K562 (cell line): ENCODE measurements around the gene DOK1. TPM values are rescaled to one million over a fixed set of nuclear protein-coding genes. Genes with fewer than 3 reads are reported as not detected.

Experiments used
- ATF7 ChIP-seq: fragments of 450-650 bp; IDR thresholded peaks from 2 replicates; pipeline ENCODE4 v1.7.1; 2014; ENCODE audit warnings: mild to moderate bottlenecking, moderate library complexity
- CREM ChIP-seq: IDR thresholded peaks from 2 replicates; pipeline ENCODE4 v1.6.1; 2014; ENCODE audit warnings: antibody characterized with exemption, low read depth
- CTBP1 ChIP-seq: fragments of 450-650 bp; IDR thresholded peaks from 2 replicates; pipeline ENCODE4 v1.6.1; 2016; ENCODE audit warnings: borderline replicate concordance
- DIDO1 ChIP-seq: fragments of 450-650 bp; IDR thresholded peaks from 2 replicates; pipeline ENCODE4 v1.6.1; 2016; ENCODE audit warnings: low read depth, missing biosample characterization, missing genetic modification characterization
- HCFC1 ChIP-seq: IDR thresholded peaks from 2 replicates; pipeline ENCODE4 v1.6.1; 2012; ENCODE audit warnings: low read depth, low read length, improper control_type of control experiment
- HMBOX1 ChIP-seq: sonication (generic); IDR thresholded peaks from 2 replicates; pipeline ENCODE4 v1.6.1; 2016
- MXI1 ChIP-seq: IDR thresholded peaks from 2 replicates; pipeline ENCODE4 v1.6.1; 2011; ENCODE audit warnings: low read depth, mild to moderate bottlenecking, improper control_type of control experiment, low read length
- PKNOX1 ChIP-seq: fragments of 450-650 bp; IDR thresholded peaks from 2 replicates; pipeline ENCODE4 v1.6.1; 2016
- ZBTB12 ChIP-seq: fragments of 250-450 bp; sonication (Bioruptor Pico); IDR thresholded peaks from 2 replicates; pipeline ENCODE4 v1.4.0; 2020
- ZBTB9 ChIP-seq: fragments of 450-650 bp; formaldehyde crosslinking; IDR thresholded peaks from 2 replicates; pipeline ENCODE4 v1.4.0; 2020; ENCODE audit warnings: mild to moderate bottlenecking, moderate library complexity
- ZNF174 ChIP-seq: fragments of 250-450 bp; sonication (Bioruptor Pico); IDR thresholded peaks from 2 replicates; pipeline ENCODE4 v1.4.0; 2020; ENCODE audit warnings: mild to moderate bottlenecking
- ZNF239 ChIP-seq: fragments of 250-450 bp; sonication (Bioruptor Pico); IDR thresholded peaks from 2 replicates; pipeline ENCODE4 v1.4.0; 2020; ENCODE audit warnings: mild to moderate bottlenecking
- ZNF609 ChIP-seq: sonication (generic); formaldehyde crosslinking; IDR thresholded peaks from 2 replicates; pipeline ENCODE4 v1.8.1; 2023; ENCODE audit warnings: missing genetic modification reagents, mild to moderate bottlenecking, borderline replicate concordance
- polyA plus RNA-seq, 8 experiments: library from polyadenylated mRNA; depleted of rRNA in 4 of 8; stranded (reverse) in 5 of 8; unstranded in 3 of 8; fragments of >200 nt; fragmentation: Nextera tagmentation in 2 of 8; fragmentation: Illumina TruSeq in 1 of 8; extraction: Ambion mirVana in 2 of 8; extraction: Trizol in 1 of 8; gene quantifications; 2 replicates each; pipeline versions ENCODE4 v1.2.1 to v1.2.3, GENCODE V29; 2011 to 2014; ENCODE audit warnings: inconsistent platforms in 1 of 8, missing spikeins in 1 of 8
- total RNA-seq, 7 experiments: library from RNA; depleted of rRNA in 6 of 7; stranded (reverse); fragments of >200 nt in 6 of 7; fragmentation: Illumina TruSeq in 2 of 7; extraction: Trizol in 2 of 7; gene quantifications; 2 replicates each; pipeline versions ENCODE4 v1.2.1 to v1.2.3, GENCODE V29; 2011 to 2021; ENCODE audit warnings: low replicate concordance in 1 of 7

Gene DOK1
- total and polyA plus RNA-seq, 9 of the 15 experiments (the other 6 are each of a cell fraction or from before 2014, with no cell fraction given): 0.59 to 36.4 (median 16.1) TPM

GRCh38 chr2:74603282-74604000, 48.9 kb downstream of the DOK1 start (continued):
- TF ChIP-seq DIDO1 (peak; percentile 64; the same call in 1 of the 2 replicates), MXI1 (peak; percentile 27; the same call in 1 of the 2 replicates), HCFC1 (peak; percentile 52), ZNF174 (CRISPR knock-in tag) (no peak), ZNF609 (CRISPR knock-in tag) (no peak), CTBP1 (peak; percentile 60; the same call in 1 of the 2 replicates), CREM (peak; percentile 97), ATF7 (peak; percentile 71), ZBTB9 (CRISPR knock-in tag) (peak; percentile 96), PKNOX1 (peak; percentile 68), ZBTB12 (CRISPR knock-in tag) (peak; percentile 65), ZNF239 (no peak), HMBOX1 (0 out of 2 replicates have a peak, but pooled peaks have one; percentile 24)
